Left colon (tissue), 2 donors: ENCODE data around the gene BCL11A. TPM values are rescaled to one million over a fixed set of nuclear protein-coding genes. Genes with fewer than 3 reads are reported as not detected.

ENCODE experiments used
- ATAC-seq: fragments of 200-7000 bp; cut with Tn5 transposase; one replicate; pipeline ENCODE4 v1.9.1; 2020; ENCODE audit warnings: mild to moderate bottlenecking, moderate library complexity
- DNase-seq, 2 donors: peaks; one replicate each; pipeline ENCODE4 v3.0.0-alpha.2; 2020
- intact Hi-C, 2 donors: fragments of 100-400 bp; cut with DNase I in 1 of 2; cut with micrococcal nuclease in 1 of 2; formaldehyde crosslinking; loops; one replicate each; pipeline versions ENCODE4 v1.11.2 to v1.14.0; 2022; cut with DNase I, micrococcal nuclease
- total RNA-seq, 2 donors: library from RNA; stranded (reverse); fragmentation: NEBNext Ultra II Directional; extraction: Animal tissue kit (Norgen Biotek cat#: 25700); gene quantifications; one replicate each; pipeline ENCODE4 v1.2.1, GENCODE V29; 2021
- donor health status: DM: no; HTN: no; CAD: no.
- donor health status: DM: yes; HTN: yes; CAD: no.

BCL11A gene
- total RNA-seq, 2 donors from 2014 or later: 28.9 to 29.0 TPM

GRCh38 chr2:60410456-60411146 is 142.9 kb downstream of the BCL11A start:
- ATAC-seq (no peak), DNase-seq (no peak)
- intact Hi-C loops: no loop called here

GRCh38 chr2:60409531-60409871 is 144.0 kb downstream of the BCL11A start:
- ATAC-seq (no peak), DNase-seq (no peak)
- intact Hi-C loops: no loop called here

- ATAC-seq (no peak), DNase-seq (no peak)
- intact Hi-C loops: no loop called here
These were observed 144.5 kb downstream of the BCL11A start for GRCh38 chr2:60408811-60409530.

DNA sequence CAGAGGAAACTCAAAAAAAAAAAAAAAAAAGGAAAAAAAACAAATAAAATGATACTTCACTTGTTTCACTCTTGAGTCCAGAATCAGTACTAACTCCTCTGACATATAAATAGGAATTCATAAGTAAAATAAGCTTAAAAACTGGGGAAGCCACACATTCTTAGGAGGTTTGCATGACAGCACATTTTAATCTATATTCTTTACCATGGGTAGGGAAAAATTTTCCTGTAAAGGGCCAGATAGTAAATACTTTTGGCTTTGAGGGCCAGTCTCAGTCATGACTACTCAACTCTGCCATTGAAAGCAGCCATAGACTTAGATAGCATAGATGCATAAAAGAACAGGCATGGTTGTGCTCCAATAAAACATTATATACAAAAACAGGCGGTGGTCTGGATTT is 145.2 kb downstream of the BCL11A start:
- DNase-seq: no peak
- ATAC-seq: no peak
- intact Hi-C loops: no loop called here

DNA sequence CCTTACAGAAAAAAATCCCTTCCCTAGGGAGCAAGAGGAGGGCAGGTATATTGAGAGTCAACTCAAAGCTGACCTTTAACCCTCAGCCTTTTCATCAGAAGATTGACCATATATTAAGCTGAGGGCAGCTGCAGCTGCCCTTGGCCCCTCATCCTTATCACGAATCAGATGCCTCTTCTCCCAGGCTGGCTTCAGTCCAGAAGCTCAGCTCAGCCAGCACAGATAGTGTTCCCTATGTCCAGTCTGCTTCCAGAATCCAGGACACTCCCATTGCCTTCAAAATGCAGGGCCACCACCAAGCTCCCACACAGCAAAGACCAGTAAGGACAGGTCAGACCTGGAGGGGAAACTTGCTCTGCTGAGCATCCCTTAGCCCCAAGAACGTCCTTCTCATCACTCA is 146.1 kb downstream of the BCL11A start:
- intact Hi-C loops: no loop called here
- DNase-seq (no peak), ATAC-seq (no peak)

DNA sequence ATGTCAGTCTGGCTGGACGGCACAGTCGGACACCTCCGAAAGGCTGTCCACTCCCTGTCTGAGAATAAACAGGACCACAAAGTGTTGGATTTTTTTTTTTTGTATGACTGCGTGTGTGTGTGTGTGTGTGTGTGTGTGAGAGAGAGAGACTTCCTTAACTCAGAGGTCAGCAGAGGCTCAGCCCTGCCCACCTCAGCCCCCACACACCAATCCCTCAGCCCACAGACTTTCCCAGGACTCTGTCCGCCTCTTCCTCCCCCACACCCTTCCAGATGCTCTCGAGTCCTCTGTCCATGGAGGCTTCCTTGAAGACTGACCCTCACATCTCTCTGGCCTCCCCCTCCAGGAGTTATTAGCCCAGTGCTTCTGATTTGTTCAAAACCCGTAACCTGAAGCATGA is 147.3 kb downstream of the BCL11A start:
- DNase-seq: no peak
- intact Hi-C loops: no loop called here

DNA sequence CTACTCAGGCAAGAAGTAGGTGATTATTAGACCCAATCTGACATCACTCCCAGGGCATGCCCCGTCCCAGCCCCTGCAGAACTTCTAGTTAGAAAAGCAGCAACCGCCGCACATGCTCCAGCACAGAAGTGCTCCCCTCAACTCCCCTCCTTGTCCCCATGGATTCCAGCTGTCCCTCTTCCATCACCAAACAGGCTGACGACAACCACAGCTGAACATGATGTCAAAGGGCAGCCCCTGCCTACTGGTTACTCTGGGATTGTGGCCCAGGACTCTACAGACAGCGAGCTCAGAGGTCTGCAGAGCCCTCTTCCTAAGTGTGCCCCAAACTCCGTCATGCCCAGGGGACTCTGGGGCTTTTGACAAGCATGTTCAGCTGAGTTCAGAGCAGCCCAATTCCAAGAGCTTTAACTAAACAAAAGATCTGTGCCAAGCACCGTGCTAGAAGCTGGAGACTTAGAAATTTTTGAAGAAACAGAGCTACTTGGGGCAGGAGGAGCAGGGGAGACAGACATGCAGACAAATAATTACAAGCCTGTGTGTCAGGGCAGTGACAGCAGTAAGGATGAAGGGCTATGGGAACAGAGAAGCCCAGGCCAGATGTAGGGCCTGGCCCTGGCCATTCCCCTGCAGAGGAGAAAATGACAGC is 148.1 kb downstream of the BCL11A start:
- intact Hi-C loops: no loop called here
- DNase-seq (no peak), ATAC-seq (no peak)

More for the DNA sequence above, 147.3 kb downstream of the BCL11A start:
- no peak for ATAC-seq

Other genes with a start within 250 kb of the BCL11A start
- gene PAPOLG, start 202.6 kb upstream of the BCL11A start, total RNA-seq: 10 to 100 TPM in 1 of 2 donors, 1 to 10 TPM in 1; 9.3 to 13.5 TPM